Fibroblast of the aortic adventitia (primary cell): ENCODE measurements around the gene DCC. TPM values are rescaled to one million over a fixed set of nuclear protein-coding genes. Genes with fewer than 3 reads are reported as not detected.

Source experiments
- DNase-seq: peaks from one replicate; pipeline ENCODE4 v3.0.0-alpha.2; 2010; ENCODE audit warnings: low read depth
- H3K4me3 ChIP-seq: 2 replicates; pipeline ENCODE4 v1.5.1; 2011; ENCODE audit warnings: low read depth, mild to moderate bottlenecking, control low read depth, low read length, moderate library complexity
- CTCF ChIP-seq: IDR thresholded peaks from 2 replicates; pipeline ENCODE4 v1.5.1; 2011; ENCODE audit warnings: mild to moderate bottlenecking, low read length, control low read depth, inconsistent platforms; ENCODE audit not compliant: insufficient read depth
- total RNA-seq: library from RNA; depleted of rRNA; stranded (reverse); fragments of >200 nt; gene quantifications from 2 replicates; pipeline ENCODE4 v1.2.3, GENCODE V29; 2012; ENCODE audit warnings: low replicate concordance

DCC gene
- total RNA-seq, 1 donor = 0.09 TPM

GRCh38 chr18:52829320-52829719 is 489.3 kb downstream of the DCC start:
- no peak overlapping the region for H3K4me3 ChIP-seq
- no peak for DNase-seq
- no peak for TF ChIP-seq CTCF

GRCh38 chr18:52829876-52830405 is 489.9 kb downstream of the DCC start:
- TF ChIP-seq CTCF = no peak
- H3K4me3 ChIP-seq = no peak overlapping the region

GRCh38 chr18:52844323-52844722 is 504.3 kb downstream of the DCC start:
- H3K4me3 ChIP-seq = no peak overlapping the region
- no peak for TF ChIP-seq CTCF
- no peak for DNase-seq

More at GRCh38 chr18:52829876-52830405, 489.9 kb downstream of the DCC start:
- DNase-seq = no peak

GRCh38 chr18:52845036-52845435 is 505.0 kb downstream of the DCC start:
- no peak for TF ChIP-seq CTCF
- no peak for DNase-seq
- no peak overlapping the region for H3K4me3 ChIP-seq

- TF ChIP-seq CTCF = no peak
Measured at GRCh38 chr18:52850031-52850560, 510.1 kb downstream of the DCC start.

GRCh38 chr18:52861558-52861957 is 521.6 kb downstream of the DCC start:
- no peak for DNase-seq
- no peak for TF ChIP-seq CTCF
- H3K4me3 ChIP-seq = no peak overlapping the region

More at GRCh38 chr18:52850031-52850560, 510.1 kb downstream of the DCC start:
- no peak for DNase-seq
- H3K4me3 ChIP-seq = no peak overlapping the region

GRCh38 chr18:52869349-52869923 is 529.4 kb downstream of the DCC start:
- TF ChIP-seq CTCF = no peak
- no peak overlapping the region for H3K4me3 ChIP-seq
- DNase-seq = no peak
